T-helper 2 cell (primary cell): Measurements from ENCODE around the gene NUP155.
A peak's percentile ranks its signal among the peaks of the same experiment; 100 is the strongest.
"Not testable (repeated sequence)": the region's sequence is repeated elsewhere in the genome, so short reads cannot be mapped to it uniquely, and the experiment has no call there.

Source experiments
- DNase-seq, 5 experiments: peaks; one replicate each; pipeline versions ENCODE4 v3.0.0 to v3.0.0-alpha.2; 2012 to 2022

NUP155 gene

GRCh38 chr5:37275511-37275910 is 95.4 kb downstream of the NUP155 start:
- DNase-seq, result no peak

GRCh38 chr5:37272511-37272910 is 98.4 kb downstream of the NUP155 start:
- no peak for DNase-seq

- not testable (repeated sequence) for DNase-seq
Observed at GRCh38 chr5:37268100-37268499, 102.8 kb downstream of the NUP155 start.

DNA sequence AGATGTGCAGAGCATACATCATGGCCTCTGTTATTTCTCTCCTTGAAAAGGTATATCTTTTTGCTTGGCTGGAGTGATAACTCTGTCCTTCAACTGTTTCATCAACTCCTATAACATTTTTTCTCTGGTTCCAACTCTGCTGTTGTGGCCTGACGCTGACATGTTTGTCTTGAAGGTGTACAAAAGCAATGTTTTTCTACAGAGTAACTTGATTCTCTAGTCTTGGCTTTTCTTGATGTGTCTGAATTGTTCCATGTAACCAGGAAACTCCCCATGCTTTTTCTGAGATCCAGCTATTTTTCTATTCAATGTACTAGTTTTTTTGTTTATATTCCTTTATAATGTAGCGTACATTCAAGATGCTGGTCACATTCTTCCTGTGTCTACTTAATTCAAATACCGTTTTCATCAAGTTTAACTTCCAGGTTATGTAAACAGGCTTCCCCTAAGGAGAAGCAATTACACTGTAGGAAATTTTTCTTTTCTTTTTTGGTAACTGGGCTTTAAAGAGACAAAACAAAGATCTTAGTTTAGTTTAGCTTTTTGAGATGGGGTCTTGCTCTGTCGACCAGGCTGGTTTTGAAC is 115.0 kb downstream of the NUP155 start:
- DNase-seq, result no peak

DNA sequence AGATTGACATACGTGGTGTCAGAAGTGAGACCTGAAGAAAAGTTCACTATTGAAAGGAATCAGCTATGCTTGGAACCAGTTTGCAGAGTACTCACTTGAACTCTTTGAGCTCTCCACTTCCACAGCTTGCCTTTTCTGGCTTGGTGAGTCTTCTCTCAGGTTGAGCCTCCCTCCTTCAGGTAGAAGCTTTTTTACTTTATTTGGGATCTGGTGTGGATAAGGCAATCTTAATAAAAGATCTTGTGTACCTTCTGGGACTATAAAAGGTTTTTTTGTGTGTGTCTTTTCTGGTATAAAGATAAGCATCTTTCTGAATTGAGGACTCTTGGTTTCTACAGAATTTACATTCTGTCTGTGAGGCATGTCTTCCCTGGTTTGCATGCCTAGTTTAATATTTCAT is 116.3 kb downstream of the NUP155 start:
- DNase-seq, result no peak

- DNase-seq, result no peak
Observed at GRCh38 chr5:37251665-37252064, 119.2 kb downstream of the NUP155 start.

DNA sequence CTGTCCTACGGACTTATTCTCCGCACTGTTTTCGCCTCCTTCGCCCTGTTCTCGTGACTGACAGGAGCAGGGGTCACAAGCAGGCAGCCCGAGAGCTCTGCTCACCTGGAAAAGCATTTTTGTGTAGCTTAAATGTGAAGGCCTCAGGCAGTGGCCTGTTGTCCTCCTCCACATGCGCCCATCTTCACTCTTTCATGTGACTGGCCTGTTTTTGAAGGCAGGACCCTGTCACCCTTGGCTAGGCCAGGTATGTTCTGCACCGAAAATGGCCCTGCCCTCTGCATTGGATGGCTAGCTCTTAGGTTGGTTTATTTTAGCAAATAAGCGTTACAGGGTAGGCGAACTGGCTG is 121.1 kb downstream of the NUP155 start:
- no peak for DNase-seq

- DNase-seq, result peak; percentile 16 to 80 (median 34)
Observed at GRCh38 chr5:37248970-37249814, 121.7 kb downstream of the NUP155 start, which contains the start of gene CPLANE1. Gene CPLANE1 (minus strand): TSS chr5:37249376. CDS start chr5:37247698, 1,678 bp downstream.

DNA sequence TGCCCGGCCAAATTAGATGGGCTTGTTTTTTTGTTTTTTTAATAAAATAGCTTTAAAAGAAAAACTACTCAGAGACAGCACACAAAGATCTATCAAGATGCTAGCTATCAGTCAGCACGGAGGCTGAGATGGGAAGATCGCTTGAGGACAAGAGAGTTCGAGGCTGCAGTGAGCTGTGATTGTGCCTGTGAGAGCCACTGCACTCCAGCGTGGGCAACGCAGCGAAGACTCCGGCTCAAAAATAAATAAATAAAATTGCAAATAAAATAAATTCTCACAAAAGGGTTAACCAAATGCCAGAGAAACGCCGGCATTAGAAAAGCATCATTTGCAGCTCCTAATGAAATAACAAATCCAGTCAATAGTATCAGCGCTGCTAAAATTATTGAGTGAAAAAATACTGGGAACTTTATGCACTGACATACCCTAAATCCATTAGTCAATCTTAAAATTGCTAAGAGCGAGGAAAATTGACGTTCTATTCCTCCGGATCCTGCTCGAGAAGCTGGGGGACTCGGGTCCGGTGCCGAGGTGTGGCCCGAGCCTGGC is 122.4 kb downstream of the NUP155 start:
- peak in 1 of 5 experiments; percentile 51 for DNase-seq

DNA sequence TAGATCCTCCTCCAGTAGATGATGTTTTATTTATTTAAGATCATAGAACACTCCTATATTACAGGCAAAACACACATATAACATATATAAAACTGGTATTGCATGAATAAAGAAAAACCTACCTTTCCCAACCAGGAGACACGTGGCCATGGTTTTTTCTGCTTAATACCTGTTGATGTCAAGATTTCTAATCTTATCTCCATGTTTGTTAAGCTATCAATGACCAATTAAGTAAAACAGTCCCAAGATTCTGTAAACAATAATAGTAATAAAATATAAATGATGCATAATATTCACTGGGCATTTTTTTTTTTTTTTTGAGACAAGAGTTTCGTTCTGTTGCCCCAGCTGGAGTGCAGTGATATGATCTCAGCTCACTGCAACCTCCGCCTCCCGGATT is 123.4 kb downstream of the NUP155 start:
- DNase-seq, result no peak

- DNase-seq, result no peak
Observed at GRCh38 chr5:37247036-37247435, 123.9 kb downstream of the NUP155 start.
